HepG2 (cell line): ENCODE data around the gene TBC1D16. TPM values are rescaled to one million over a fixed set of nuclear protein-coding genes. Genes with fewer than 3 reads are reported as not detected.
A peak's percentile ranks its signal among the peaks of the same experiment; 100 is the strongest.

Experiments
- ADNP ChIP-seq: sonication (generic); formaldehyde crosslinking; IDR thresholded peaks from 2 replicates; pipeline ENCODE4 v1.4.0; 2020; ENCODE audit warnings: missing genetic modification reagents
- ATF5 ChIP-seq: sonication (generic); formaldehyde crosslinking; IDR thresholded peaks from 2 replicates; pipeline ENCODE4 v1.4.0; 2020; ENCODE audit warnings: mild to moderate bottlenecking, low read depth, missing genetic modification reagents
- CCAR2 ChIP-seq: fragments of 200-400 bp; formaldehyde crosslinking; optimal IDR thresholded peaks from 2 replicates; pipeline ENCODE3; 2018; ENCODE audit warnings: low read depth, mild to moderate bottlenecking, low read length, moderate library complexity
- CHD4 ChIP-seq: fragments of 200-600 bp; sonication (generic); IDR thresholded peaks from 2 replicates; pipeline ENCODE4 v1.7.0; 2017; ENCODE audit warnings: mild to moderate bottlenecking, low read length, borderline replicate concordance
- CREB3 ChIP-seq: sonication (generic); formaldehyde crosslinking; IDR thresholded peaks from 2 replicates; pipeline ENCODE4 v1.5.0; 2020; ENCODE audit warnings: missing genetic modification reagents
- DPF2 ChIP-seq: sonication (generic); formaldehyde crosslinking; IDR thresholded peaks from 2 replicates; pipeline ENCODE4 v1.4.0; 2020; ENCODE audit warnings: mild to moderate bottlenecking, low read depth, missing genetic modification reagents, borderline replicate concordance
- NCOR1 ChIP-seq: fragments of 200-600 bp; sonication (generic); IDR thresholded peaks from 2 replicates; pipeline ENCODE4 v1.7.0; 2017; ENCODE audit warnings: antibody characterized with exemption, low read length, borderline replicate concordance
- PHF8 ChIP-seq: sonication (generic); formaldehyde crosslinking; IDR thresholded peaks from 2 replicates; pipeline ENCODE4 v1.5.0; 2020; ENCODE audit warnings: missing genetic modification reagents
- RBFOX2 ChIP-seq: fragments of 200-400 bp; formaldehyde crosslinking; IDR thresholded peaks from 2 replicates; pipeline ENCODE4 v1.6.1; 2017; ENCODE audit warnings: low read depth, mild to moderate bottlenecking, low read length
- RFX3 ChIP-seq: IDR thresholded peaks from 2 replicates; pipeline ENCODE4 v1.6.1; 2016; ENCODE audit warnings: missing biosample characterization, missing genetic modification reagents
- SNRNP70 ChIP-seq: fragments of 200-400 bp; formaldehyde crosslinking; IDR thresholded peaks from 2 replicates; pipeline ENCODE4 v1.6.1; 2017; ENCODE audit warnings: mild to moderate bottlenecking, low read depth, low read length, moderate library complexity
- TOE1 ChIP-seq: sonication (generic); formaldehyde crosslinking; IDR thresholded peaks from 2 replicates; pipeline ENCODE4 v1.4.0; 2020; ENCODE audit warnings: mild to moderate bottlenecking, missing genetic modification reagents
- ZBTB40 ChIP-seq, 2 experiments: fragments of 450-650 bp in 1 of 2; sonication (generic) in 1 of 2; formaldehyde crosslinking in 1 of 2; IDR thresholded peaks; 2 replicates each; pipeline versions ENCODE4 v1.6.1 to v1.8.0; 2016 to 2022; ENCODE audit warnings: antibody characterized with exemption in 1 of 2, mild to moderate bottlenecking in 1 of 2, missing genetic modification reagents in 1 of 2
- ZGPAT ChIP-seq: IDR thresholded peaks from 2 replicates; pipeline ENCODE4 v1.6.1; 2016; ENCODE audit warnings: mild to moderate bottlenecking
- ZNF24 ChIP-seq: fragments of 450-650 bp; IDR thresholded peaks from 2 replicates; pipeline ENCODE4 v1.6.1; 2017; ENCODE audit warnings: antibody characterized with exemption, mild to moderate bottlenecking
- ZNF552 ChIP-seq: sonication (generic); formaldehyde crosslinking; IDR thresholded peaks from 2 replicates; pipeline ENCODE4 v1.9.0; 2022; ENCODE audit warnings: missing genetic modification reagents, mild to moderate bottlenecking, borderline replicate concordance
- ZNF761 ChIP-seq: sonication (generic); formaldehyde crosslinking; conservative IDR thresholded peaks from 2 replicates; pipeline ENCODE4 v1.4.0; 2020; ENCODE audit warnings: mild to moderate bottlenecking, missing genetic modification reagents
- ZNF83 ChIP-seq: sonication (generic); formaldehyde crosslinking; IDR thresholded peaks from 2 replicates; pipeline ENCODE4 v1.4.0; 2020; ENCODE audit warnings: missing genetic modification reagents, mild to moderate bottlenecking, borderline replicate concordance
- ZNF878 ChIP-seq: sonication (generic); formaldehyde crosslinking; IDR thresholded peaks from 2 replicates; pipeline ENCODE4 v1.8.1; 2023; ENCODE audit warnings: mild to moderate bottlenecking, missing genetic modification reagents, moderate library complexity
- polyA plus RNA-seq, 8 experiments: library from polyadenylated mRNA; depleted of rRNA in 3 of 8; stranded (reverse) in 7 of 8; unstranded in 1 of 8; fragments of >200 nt; fragmentation: Illumina TruSeq in 4 of 8; extraction: Trizol in 4 of 8; gene quantifications; 2 replicates each; pipeline versions ENCODE4 v1.2.1 to v1.2.3, GENCODE V29; 2011 to 2016; ENCODE audit warnings: low read depth in 4 of 8, missing spikeins in 1 of 8, mixed read lengths in 1 of 8; ENCODE audit not compliant: insufficient read depth in 1 of 8
- total RNA-seq, 5 experiments: library from RNA; depleted of rRNA; stranded (reverse); fragments of >200 nt; fragmentation: Illumina TruSeq; extraction: Trizol; gene quantifications; 2 replicates each; pipeline ENCODE4 v1.2.3, GENCODE V29; 2016; ENCODE audit warnings: low read depth in 1 of 5

The TBC1D16 gene
- total and polyA plus RNA-seq, 2 of the 13 experiments (the other 11 are each of a cell fraction or from before 2014, with no cell fraction given): 14.9 to 24.9 TPM

GRCh38 chr17:79905832-79906231 is 129.8 kb downstream of the TBC1D16 start (continued):
- TF ChIP-seq ZBTB40 (IDR thresholded peaks at IDR 0.05) (no peak), ZBTB40 (CRISPR knock-in tag; IDR thresholded peaks at IDR 0.05) (no peak; the same call in 1 of the 2 replicates), NCOR1 (no peak), ADNP (CRISPR knock-in tag) (no peak), ZNF24 (no peak; the same call in 1 of the 2 replicates), ZNF552 (CRISPR knock-in tag) (peak; percentile 78; the same call in 1 of the 2 replicates), ZNF83 (CRISPR knock-in tag) (no peak; the same call in 1 of the 2 replicates), DPF2 (CRISPR knock-in tag) (peak; percentile 63; the same call in 1 of the 2 replicates), CREB3 (CRISPR knock-in tag) (peak; percentile 73; the same call in 1 of the 2 replicates), CHD4 (no peak), ZNF878 (CRISPR knock-in tag) (peak; percentile 88), TOE1 (CRISPR knock-in tag) (no peak), CCAR2 (no peak), SNRNP70 (no peak), ZGPAT (CRISPR knock-in tag) (peak; percentile 86), ATF5 (no peak), RBFOX2 (no peak), ZNF761 (CRISPR knock-in tag) (no peak), RFX3 (CRISPR knock-in tag) (no peak), PHF8 (CRISPR knock-in tag) (peak; percentile 19; the same call in 1 of the 2 replicates)
